A172 (cell line): Measurements from ENCODE around the gene PRRC2A. TPM values are rescaled to one million over a fixed set of nuclear protein-coding genes. Genes with fewer than 3 reads are reported as not detected.

Experiments
- DNase-seq: peaks from one replicate; pipeline ENCODE4 v3.0.0-alpha.2; 2015; ENCODE audit warnings: low spot score
- total RNA-seq: library from RNA; depleted of rRNA; stranded (reverse); fragments of >200 nt; shearing (Covaris generic); gene quantifications from 2 replicates; pipeline ENCODE4 v1.2.3, GENCODE V29; 2014

Gene PRRC2A
- total RNA-seq, 1 experiment from 2014 or later: 55.9 TPM

DNA sequence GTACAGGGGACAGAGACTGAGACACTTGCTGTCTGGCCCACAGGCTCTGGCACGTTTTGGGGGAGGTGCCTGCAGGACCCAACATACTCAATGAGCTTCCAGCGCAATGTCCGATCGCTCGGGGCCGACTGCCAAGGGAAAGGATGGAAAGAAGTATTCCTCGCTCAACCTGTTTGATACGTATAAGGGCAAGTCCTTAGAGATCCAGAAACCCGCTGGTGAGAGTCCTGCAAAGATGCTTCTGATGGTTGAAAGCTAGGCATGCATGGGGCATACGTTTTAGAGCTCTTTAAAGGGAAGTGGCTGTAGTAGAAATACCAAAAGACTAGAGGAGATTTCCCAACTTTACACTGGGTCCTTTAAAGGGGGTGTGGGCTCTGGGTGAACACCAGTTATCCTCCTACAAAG lies 2.2 kb downstream of the PRRC2A start:
- no peak for DNase-seq

DNA sequence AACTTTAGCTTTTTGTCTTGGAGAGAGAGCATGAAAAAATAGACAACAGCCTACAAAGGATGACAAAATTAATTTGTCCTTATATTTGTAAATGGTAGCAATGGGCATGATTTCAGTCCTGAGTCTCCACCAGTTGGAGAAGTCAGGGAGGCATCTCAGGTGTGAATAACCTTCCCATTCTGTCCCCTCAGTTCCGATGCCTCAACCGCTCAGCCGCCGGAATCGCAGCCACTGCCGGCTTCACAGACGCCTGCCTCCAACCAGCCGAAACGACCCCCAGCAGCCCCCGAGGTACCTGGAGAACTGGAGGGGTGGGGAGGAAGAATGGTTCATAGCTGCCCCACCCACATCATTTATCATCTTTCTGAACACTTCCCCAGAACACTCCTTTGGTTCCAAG lies 3.6 kb downstream of the PRRC2A start:
- DNase-seq: no peak

DNA sequence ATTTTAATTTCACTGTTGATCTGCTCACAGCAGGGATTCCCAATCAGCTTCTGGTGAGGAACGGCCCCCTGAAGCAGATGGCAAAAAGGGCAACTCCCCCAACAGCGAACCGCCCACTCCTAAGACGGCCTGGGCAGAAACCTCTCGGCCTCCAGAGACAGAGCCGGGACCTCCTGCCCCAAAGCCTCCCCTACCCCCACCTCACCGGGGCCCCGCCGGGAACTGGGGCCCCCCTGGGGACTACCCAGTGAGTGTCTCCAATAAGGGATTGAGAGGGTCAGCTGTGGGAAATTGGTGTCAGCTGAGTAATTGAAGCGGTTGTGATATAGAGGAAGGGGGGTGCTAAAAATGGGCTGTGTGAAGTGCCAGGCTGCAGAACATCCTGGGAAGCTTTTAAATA lies 6.4 kb downstream of the PRRC2A start:
- no peak for DNase-seq

DNA sequence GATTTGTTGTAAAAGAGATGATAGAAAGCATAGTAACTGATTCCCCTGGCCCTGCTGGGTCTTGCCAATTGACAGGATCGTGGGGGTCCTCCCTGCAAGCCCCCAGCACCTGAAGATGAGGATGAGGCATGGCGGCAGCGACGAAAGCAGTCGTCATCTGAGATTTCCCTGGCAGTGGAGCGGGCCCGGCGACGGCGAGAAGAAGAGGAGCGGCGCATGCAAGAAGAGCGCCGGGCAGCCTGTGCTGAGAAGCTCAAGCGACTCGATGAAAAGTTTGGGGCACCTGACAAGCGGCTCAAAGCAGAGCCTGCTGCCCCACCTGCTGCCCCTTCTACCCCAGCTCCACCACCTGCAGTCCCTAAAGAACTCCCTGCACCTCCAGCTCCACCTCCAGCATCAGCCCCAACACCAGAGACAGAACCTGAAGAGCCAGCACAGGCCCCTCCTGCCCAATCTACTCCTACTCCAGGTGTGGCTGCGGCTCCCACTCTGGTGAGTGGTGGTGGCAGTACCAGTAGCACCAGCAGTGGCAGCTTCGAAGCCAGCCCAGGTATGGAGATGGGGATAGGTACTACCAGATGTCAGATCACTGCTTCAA lies 7.3 kb downstream of the PRRC2A start:
- no peak for DNase-seq

DNA sequence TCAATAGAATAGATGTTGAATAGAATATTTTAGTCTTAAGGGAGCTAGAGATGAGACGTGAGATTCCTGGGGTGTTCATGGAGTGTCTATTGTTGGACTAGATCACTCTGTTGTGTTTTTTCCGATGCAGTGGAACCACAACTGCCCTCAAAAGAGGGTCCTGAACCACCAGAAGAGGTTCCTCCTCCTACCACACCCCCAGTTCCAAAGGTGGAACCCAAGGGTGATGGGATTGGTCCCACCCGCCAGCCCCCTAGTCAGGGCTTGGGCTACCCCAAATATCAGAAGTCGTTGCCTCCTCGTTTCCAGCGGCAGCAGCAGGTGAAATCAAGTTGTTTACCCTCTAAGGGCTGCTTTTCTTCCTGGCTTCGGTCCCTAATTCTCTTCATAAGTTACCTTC lies 8.5 kb downstream of the PRRC2A start:
- no peak for DNase-seq

DNA sequence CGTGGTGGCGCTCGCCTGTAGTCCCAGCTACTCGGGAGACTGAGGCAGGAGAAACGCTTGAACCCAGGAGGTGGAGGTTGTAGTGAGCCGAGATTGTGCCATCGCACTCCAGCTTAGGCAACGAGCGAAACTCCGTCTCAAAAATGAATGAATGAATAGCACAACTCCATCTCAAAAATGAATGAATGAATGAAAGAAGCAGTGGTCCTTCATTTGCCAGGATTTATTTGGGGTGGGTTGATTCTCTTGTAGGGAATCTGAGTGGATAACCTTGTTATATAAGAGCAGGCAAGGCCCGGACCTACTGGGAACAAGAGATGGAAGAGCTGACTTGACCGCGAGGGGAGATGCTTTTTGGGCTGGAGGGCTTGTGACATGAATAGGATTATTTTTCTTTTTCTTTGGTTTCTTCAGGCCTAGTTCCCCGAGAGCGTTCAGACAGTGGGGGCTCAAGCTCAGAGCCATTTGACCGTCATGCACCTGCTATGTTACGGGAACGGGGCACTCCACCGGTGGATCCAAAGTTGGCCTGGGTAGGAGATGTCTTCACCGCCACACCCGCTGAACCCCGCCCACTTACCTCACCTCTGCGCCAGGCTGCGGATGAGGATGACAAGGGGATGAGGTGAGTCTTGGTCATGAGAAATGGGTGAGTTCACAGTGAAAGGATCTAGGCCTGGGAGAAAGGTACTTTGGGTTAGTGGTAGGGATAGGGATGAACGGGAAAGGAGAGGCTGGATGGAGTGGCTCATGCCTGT lies 9.8 kb downstream of the PRRC2A start:
- DNase-seq: no peak

DNA sequence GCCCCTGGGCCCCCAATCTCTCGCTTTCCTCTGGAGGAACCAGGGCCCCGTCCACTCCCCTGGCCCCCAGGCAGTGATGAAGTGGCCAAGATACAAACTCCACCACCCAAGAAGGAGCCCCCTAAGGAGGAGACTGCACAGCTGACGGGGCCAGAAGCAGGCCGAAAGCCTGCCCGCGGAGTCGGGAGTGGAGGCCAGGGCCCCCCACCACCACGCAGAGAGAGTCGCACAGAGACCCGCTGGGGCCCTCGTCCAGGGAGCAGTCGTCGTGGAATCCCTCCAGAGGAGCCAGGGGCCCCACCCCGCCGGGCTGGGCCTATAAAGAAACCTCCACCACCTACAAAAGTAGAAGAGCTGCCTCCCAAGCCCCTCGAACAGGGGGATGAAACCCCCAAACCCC lies 10.7 kb downstream of the PRRC2A start:
- DNase-seq: no peak

DNA sequence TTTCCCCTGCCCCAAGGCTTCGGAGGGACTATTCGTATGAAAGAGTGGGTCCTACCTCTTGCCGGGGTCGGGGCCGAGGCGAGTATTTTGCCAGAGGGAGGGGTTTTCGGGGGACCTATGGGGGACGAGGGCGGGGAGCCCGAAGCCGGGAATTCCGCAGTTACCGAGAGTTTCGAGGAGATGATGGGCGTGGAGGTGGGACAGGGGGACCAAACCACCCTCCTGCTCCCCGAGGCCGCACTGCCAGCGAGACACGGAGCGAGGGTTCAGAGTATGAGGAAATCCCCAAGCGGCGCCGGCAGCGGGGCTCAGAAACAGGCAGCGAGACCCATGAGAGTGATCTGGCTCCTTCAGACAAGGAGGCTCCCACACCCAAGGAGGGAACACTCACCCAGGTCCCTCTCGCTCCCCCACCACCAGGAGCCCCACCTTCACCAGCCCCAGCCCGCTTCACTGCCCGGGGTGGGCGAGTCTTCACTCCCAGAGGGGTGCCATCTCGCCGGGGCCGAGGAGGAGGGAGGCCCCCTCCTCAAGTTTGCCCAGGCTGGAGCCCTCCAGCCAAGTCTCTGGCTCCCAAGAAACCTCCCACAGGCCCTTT lies 11.3 kb downstream of the PRRC2A start:
- no peak for DNase-seq

DNA sequence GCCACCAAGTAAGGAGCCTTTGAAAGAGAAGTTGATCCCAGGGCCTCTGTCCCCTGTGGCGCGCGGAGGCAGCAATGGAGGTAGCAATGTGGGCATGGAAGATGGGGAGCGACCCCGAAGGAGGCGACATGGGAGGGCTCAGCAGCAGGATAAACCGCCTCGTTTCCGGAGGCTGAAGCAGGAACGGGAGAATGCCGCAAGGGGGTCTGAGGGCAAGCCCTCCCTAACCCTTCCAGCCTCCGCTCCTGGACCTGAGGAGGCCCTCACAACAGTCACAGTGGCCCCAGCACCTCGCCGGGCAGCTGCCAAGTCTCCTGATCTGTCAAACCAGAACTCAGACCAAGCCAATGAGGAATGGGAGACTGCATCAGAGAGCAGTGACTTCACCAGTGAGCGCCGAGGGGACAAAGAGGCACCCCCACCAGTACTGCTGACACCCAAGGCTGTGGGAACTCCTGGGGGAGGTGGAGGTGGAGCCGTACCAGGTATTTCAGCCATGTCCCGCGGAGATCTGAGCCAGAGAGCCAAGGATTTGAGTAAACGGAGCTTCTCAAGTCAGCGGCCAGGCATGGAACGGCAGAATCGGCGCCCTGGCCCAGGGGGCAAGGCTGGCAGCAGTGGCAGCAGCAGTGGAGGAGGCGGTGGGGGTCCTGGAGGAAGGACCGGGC lies 11.9 kb downstream of the PRRC2A start:
- no peak for DNase-seq

DNA sequence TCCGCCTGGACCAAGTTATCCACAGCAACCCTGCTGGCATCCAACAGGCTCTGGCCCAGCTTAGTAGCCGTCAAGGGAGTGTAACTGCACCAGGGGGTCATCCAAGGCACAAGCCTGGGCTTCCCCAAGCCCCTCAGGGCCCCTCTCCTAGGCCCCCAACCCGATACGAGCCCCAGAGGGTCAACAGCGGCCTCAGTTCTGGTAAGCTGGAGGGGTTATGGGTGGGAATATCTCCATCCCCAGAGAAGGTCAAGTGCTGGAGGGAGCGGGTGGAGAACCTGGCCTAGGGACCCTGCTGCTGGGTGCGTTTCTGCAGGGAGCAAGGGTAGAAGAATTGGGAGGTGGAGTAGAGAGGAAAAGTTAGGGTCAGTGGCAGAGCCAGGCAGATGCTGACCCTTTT lies 12.9 kb downstream of the PRRC2A start:
- no peak for DNase-seq

GRCh38 chr6:31634131-31634530 lies 13.6 kb downstream of the PRRC2A start:
- DNase-seq: no peak

DNA sequence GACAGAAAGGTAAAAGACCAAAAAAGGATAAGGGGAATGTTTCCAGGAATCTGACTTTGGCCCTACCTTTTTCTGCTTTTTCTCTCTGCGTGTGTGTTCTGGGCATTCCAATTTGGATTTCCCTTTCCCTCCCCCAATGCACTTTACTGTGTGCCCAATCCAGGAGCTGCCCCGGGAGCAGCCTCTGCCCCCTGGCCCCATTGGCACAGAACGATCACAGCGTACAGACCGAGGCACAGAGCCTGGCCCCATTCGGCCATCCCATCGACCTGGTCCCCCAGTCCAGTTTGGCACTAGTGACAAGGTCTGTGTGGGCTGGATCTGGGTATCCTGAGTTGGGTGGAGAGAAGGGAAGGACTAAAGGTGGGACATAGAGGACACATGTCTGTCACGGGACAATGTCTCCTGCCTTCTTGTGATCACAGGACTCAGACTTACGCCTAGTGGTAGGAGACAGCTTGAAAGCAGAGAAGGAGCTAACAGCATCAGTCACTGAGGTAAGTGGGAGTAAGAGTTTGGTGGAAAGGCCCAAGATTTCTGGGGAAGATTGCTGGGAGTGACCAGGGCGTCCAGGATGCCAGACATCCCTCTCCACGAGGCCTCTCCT lies 14.6 kb downstream of the PRRC2A start:
- no peak for DNase-seq

DNA sequence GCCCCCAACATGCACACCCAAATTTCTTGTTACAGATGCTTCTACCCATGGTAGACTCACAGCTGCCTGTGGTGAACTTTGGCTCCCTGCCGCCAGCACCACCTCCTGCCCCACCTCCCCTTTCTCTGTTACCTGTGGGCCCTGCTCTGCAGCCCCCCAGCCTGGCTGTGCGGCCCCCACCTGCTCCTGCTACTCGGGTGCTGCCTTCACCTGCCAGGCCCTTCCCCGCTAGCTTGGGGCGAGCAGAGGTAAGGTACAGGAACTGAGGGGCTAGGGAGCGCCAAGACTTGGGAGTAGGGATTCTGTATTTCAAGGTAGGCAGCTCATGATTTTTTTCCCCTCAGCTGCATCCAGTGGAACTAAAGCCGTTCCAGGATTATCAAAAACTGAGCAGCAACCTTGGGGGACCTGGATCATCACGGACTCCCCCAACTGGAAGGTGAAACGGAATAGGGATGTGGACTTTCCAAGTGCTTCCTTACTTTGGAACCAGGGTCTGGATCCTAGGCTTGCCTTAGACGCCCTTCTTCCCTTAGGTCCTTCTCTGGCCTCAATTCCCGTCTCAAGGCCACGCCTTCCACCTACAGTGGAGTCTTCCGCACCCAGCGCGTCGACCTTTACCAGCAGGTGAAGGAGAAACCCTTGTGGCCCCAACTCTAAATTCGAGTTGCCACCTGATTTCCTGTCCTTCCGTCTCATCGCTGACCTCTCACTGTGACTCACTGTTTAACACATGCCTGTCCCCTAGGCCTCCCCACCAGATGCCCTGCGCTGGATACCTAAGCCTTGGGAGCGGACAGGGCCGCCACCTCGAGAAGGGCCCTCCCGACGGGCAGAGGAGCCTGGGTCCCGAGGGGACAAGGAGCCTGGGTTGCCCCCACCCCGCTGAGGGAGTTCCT lies 16.4 kb downstream of the PRRC2A start:
- DNase-seq: no peak

- no peak for DNase-seq
Measured at GRCh38 chr6:31639043-31639442, 18.5 kb downstream of the PRRC2A start.

DNA sequence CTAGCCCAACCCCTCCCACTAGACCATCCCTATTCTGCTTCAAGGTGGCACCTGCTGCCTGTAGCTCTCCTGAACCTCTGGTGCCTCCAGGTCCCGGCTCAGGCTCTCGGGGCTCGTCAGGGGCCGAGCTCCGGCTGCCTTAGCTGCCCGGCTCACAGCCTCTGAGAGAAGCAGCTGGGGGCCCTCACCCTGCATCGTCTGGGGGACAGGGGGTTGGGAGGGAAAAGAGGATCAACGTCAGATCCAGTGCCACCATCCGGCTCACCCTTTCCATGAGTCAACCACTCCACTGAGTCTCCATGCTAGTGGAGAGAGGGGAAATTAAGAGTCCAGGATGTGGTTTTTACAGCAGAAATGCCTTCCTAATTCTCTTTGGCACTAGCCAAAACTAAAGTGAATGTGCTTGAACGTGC lies 18.9 kb downstream of the PRRC2A start:
- DNase-seq: peak; percentile 88

DNA sequence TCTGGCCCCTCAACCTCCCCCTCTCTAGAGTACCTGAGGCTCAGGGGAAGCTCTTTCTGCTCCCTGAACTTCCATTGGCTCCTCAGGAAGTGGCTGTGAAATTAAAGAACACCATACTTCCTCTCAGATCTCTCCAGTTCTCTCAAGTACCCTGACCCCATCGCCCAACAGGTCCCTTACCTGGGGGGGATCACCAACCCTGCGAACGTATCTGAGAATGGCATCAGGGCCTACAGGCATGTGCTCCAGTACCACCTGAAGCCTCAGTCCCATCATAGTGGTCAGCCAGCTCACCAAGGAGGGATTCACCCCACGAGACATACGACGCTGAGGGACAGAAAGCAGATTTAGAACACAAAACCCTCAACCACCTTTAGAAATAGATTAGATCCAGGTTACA lies 20.1 kb downstream of the PRRC2A start:
- DNase-seq: no peak

- DNase-seq: no peak
Measured at GRCh38 chr6:31641370-31641769, 20.9 kb downstream of the PRRC2A start.

DNA sequence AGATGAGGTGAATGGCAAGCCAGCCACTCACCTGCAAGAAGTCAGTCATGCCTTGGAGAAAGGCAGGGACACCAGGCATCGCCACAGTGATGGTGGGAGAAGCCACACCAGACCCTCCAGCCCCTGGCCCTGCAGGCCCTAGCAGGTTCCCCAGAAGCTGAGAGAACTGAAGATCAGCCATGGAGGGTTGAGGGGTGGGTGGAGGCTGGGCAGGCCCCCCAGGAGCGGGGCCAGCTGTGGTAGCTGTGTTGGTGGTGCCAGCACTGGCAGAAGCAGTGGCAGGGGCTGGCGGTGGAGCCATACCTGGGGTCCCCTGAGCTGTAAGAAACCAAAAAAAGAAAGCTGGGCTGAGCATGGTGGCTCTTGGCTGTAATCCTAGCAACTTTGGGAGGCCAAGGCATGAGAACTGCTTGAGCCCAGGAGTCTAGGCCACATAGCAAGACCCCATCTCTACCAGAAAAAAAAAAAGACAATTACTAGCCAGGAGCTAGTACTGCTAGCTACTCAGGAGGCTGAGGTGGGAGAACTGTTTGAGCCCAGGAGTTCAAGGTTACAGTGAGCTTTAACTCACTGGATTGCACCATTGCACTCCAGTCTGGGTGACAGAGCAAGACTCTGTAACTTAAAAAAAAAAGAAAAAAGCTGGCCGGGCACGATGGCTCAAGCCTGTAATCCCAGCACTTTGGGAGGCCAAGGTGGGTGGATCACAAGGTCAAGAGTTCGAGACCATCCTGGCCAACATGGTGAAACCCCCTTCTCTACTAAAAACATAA lies 22.5 kb downstream of the PRRC2A start:
- no peak for DNase-seq

DNA sequence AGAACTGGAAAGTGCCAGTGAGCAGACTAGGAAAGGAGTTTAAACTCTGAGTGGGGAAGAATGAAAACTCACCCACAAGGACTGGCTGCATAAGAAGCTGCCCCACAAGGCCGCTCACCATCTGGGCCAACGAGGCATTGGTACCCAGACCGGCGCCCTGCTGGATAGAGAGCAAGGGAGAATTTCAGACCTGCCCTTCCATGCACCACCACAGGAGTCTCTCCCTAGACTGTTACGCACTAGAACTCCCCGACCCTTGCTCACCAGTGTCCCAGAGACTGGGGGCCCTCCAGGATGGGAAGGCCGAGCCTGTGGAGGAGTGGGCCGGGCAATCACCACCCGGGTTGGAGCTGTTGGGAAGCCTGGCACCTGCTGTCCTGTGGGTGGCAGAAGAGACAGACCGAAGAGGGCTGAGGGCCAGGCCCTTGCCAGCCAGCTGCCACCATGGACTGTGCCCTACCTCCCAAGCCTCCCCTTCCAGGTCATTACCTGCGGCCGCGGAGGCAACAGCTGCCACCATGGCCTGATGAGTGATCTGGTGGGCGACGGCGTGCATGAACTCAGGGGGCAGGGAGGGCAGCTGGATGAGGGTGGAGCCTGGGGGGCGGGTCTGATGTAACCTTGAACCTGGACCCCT lies 23.4 kb downstream of the PRRC2A start:
- DNase-seq: no peak

DNA sequence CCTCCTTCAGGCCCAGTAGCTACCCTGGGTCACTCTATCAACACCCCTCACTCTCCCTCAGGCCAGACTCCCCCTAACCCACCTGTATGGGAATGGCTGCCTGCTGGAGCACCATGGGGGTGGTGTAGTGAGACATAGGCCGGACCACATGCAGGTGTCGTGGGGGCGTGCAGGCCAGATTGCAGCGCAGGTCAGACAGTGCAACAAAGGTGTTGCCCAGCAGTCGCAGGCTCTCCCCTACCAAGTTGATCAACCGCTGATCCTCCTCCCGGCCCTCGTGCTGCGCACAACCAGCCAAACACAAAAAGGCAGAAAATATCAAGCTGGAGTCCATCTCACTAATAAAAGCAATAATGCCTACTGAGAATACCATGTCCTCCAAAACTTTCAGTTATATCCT lies 24.8 kb downstream of the PRRC2A start:
- DNase-seq: no peak
